Adipocyte (in vitro differentiated cells): ENCODE data around the gene ADORA2B.

Source experiments
- DNase-seq: peaks from one replicate; pipeline ENCODE4 v3.0.0-alpha.2; 2015; ENCODE audit warnings: low read depth
- H3K27me3 ChIP-seq: replicated peaks from 2 replicates; pipeline ENCODE4 v1.7.0; 2013; ENCODE audit warnings: mild to moderate bottlenecking, low read length, moderate library complexity; ENCODE audit not compliant: control insufficient read depth, insufficient read depth
- H3K36me3 ChIP-seq: 2 replicates; pipeline ENCODE4 v1.7.0; 2013; ENCODE audit warnings: low read length, mild to moderate bottlenecking, moderate library complexity; ENCODE audit not compliant: control insufficient read depth, insufficient read depth, severe bottlenecking
- H3K4me1 ChIP-seq: 2 replicates; pipeline ENCODE4 v1.7.0; 2013; ENCODE audit warnings: mild to moderate bottlenecking, low read length, moderate library complexity; ENCODE audit not compliant: control insufficient read depth, insufficient read depth
- H3K4me3 ChIP-seq: 2 replicates; pipeline ENCODE4 v1.7.0; 2013; ENCODE audit warnings: mild to moderate bottlenecking, low read length, moderate library complexity
- H3K9ac ChIP-seq: 2 replicates; pipeline ENCODE4 v1.7.0; 2013; ENCODE audit warnings: mild to moderate bottlenecking, low read length, moderate library complexity
- H3K9me3 ChIP-seq: 2 replicates; pipeline ENCODE4 v1.7.0; 2013; ENCODE audit warnings: mild to moderate bottlenecking, low read length, moderate library complexity; ENCODE audit not compliant: control insufficient read depth

The ADORA2B gene

GRCh38 chr17:15955793-15956541 lies 11.0 kb downstream of the ADORA2B start:
- DNase-seq = no peak
- no peak overlapping the region for H3K9ac ChIP-seq
- H3K4me1 ChIP-seq = peaks cover 25% of the 10 kb centered on the region
- no peaks in the 10 kb centered on the region for H3K36me3 ChIP-seq
- no peaks in the 10 kb centered on the region for H3K27me3 ChIP-seq
- no peak overlapping the region for H3K4me3 ChIP-seq
- H3K9me3 ChIP-seq = no peaks in the 10 kb centered on the region

- H3K4me3 ChIP-seq = no peak overlapping the region
- no peaks in the 10 kb centered on the region for H3K36me3 ChIP-seq
- no peak for DNase-seq
- H3K9ac ChIP-seq = no peak overlapping the region
- no peaks in the 10 kb centered on the region for H3K9me3 ChIP-seq
- peaks cover 25% of the 10 kb centered on the region for H3K4me1 ChIP-seq
- H3K27me3 ChIP-seq = no peaks in the 10 kb centered on the region
Observed at GRCh38 chr17:15957206-15957605, 12.3 kb downstream of the ADORA2B start.

GRCh38 chr17:15957608-15958307 lies 12.8 kb downstream of the ADORA2B start:
- Histone ChIP-seq H3K4me1 (peaks cover 25% of the 10 kb centered on the region), H3K9me3 (no peaks in the 10 kb centered on the region), H3K27me3 (no peaks in the 10 kb centered on the region), H3K4me3 (no peak overlapping the region), H3K36me3 (no peaks in the 10 kb centered on the region), H3K9ac (no peak overlapping the region)
- DNase-seq = no peak

- Histone ChIP-seq H3K4me3 (peak overlapping the region; percentile 63), H3K9me3 (no peaks in the 10 kb centered on the region), H3K9ac (peak overlapping the region; percentile 79), H3K4me1 (peaks cover 23% of the 10 kb centered on the region), H3K27me3 (no peaks in the 10 kb centered on the region), H3K36me3 (no peaks in the 10 kb centered on the region)
- DNase-seq = no peak
Observed at GRCh38 chr17:15958484-15958854, 13.5 kb downstream of the ADORA2B start.

- DNase-seq = no peak
Observed at GRCh38 chr17:15963670-15964110, 18.8 kb downstream of the ADORA2B start.

GRCh38 chr17:15965528-15965927 lies 20.6 kb downstream of the ADORA2B start:
- H3K36me3 ChIP-seq = no peaks in the 10 kb centered on the region
- no peak overlapping the region for H3K9ac ChIP-seq
- no peak overlapping the region for H3K4me3 ChIP-seq
- no peak for DNase-seq
- no peaks in the 10 kb centered on the region for H3K27me3 ChIP-seq
- H3K4me1 ChIP-seq = peaks cover 9% of the 10 kb centered on the region
- H3K9me3 ChIP-seq = no peaks in the 10 kb centered on the region

More at GRCh38 chr17:15963670-15964110, 18.8 kb downstream of the ADORA2B start:
- no peak overlapping the region for H3K9ac ChIP-seq
- no peaks in the 10 kb centered on the region for H3K27me3 ChIP-seq
- H3K4me3 ChIP-seq = no peak overlapping the region
- no peaks in the 10 kb centered on the region for H3K9me3 ChIP-seq
- H3K4me1 ChIP-seq = peaks cover 18% of the 10 kb centered on the region
- no peaks in the 10 kb centered on the region for H3K36me3 ChIP-seq

- Histone ChIP-seq H3K36me3 (no peaks in the 10 kb centered on the region), H3K9me3 (no peaks in the 10 kb centered on the region), H3K4me1 (peaks cover 9% of the 10 kb centered on the region), H3K4me3 (no peak overlapping the region), H3K27me3 (no peaks in the 10 kb centered on the region), H3K9ac (no peak overlapping the region)
- DNase-seq = no peak
Observed at GRCh38 chr17:15966183-15966878, 21.4 kb downstream of the ADORA2B start.

- H3K9ac ChIP-seq = no peak overlapping the region
- no peaks in the 10 kb centered on the region for H3K36me3 ChIP-seq
- DNase-seq = no peak
- H3K9me3 ChIP-seq = no peaks in the 10 kb centered on the region
- H3K27me3 ChIP-seq = no peaks in the 10 kb centered on the region
- H3K4me3 ChIP-seq = no peak overlapping the region
- H3K4me1 ChIP-seq = peaks cover 9% of the 10 kb centered on the region
Observed at GRCh38 chr17:15966879-15967248, 21.9 kb downstream of the ADORA2B start.

GRCh38 chr17:15967706-15968399 lies 22.9 kb downstream of the ADORA2B start:
- Histone ChIP-seq H3K9ac (no peak overlapping the region), H3K4me3 (no peak overlapping the region), H3K36me3 (no peaks in the 10 kb centered on the region), H3K27me3 (no peaks in the 10 kb centered on the region), H3K4me1 (peaks cover 10% of the 10 kb centered on the region), H3K9me3 (no peaks in the 10 kb centered on the region)
- DNase-seq = no peak

GRCh38 chr17:15969463-15969862 lies 24.5 kb downstream of the ADORA2B start:
- Histone ChIP-seq H3K4me1 (peaks cover 10% of the 10 kb centered on the region), H3K36me3 (peaks cover under 1% of the 10 kb centered on the region), H3K9ac (no peak overlapping the region), H3K4me3 (no peak overlapping the region), H3K27me3 (no peaks in the 10 kb centered on the region), H3K9me3 (no peaks in the 10 kb centered on the region)
- no peak for DNase-seq

- peaks cover 10% of the 10 kb centered on the region for H3K4me1 ChIP-seq
- H3K4me3 ChIP-seq = no peak overlapping the region
- H3K36me3 ChIP-seq = peaks cover 6% of the 10 kb centered on the region
- H3K27me3 ChIP-seq = no peaks in the 10 kb centered on the region
- no peaks in the 10 kb centered on the region for H3K9me3 ChIP-seq
- H3K9ac ChIP-seq = no peak overlapping the region
- DNase-seq = no peak
Observed at GRCh38 chr17:15970500-15970899, 25.6 kb downstream of the ADORA2B start.
